GM12878 (cell line): Measurements from ENCODE around the gene DPY19L1. TPM values are rescaled to one million over a fixed set of nuclear protein-coding genes. Genes with fewer than 3 reads are reported as not detected.

ENCODE experiments used
- ATAC-seq: fragments of 200-7000 bp; cut with Tn5 transposase; 3 replicates; pipeline ENCODE4 v1.9.1; 2020; ENCODE audit warnings: mild to moderate bottlenecking, moderate library complexity
- BruUV-seq: library from RNA; stranded (reverse); fragments of 400-500 nt; replicated peaks from 2 replicates; lab custom pipeline; 2021; lab: Mats Ljungman, UMichigan
- CTCF ChIA-PET: fragments of 300-600 bp; sonication (Branson Sonifier 250); formaldehyde crosslinking; extraction: SDS; loops from one replicate; lab custom pipeline; 2021; ENCODE audit warnings: inconsistent platforms; lab: Yijun Ruan, JAX
- POLR2A ChIA-PET: fragments of 350-600 bp; formaldehyde crosslinking; extraction: SDS; loops from one replicate; lab custom pipeline; 2021; ENCODE audit warnings: inconsistent platforms; lab: Charles Lee
- RAD21 ChIA-PET: fragments of 300-600 bp; sonication (Branson Sonifier 250); formaldehyde crosslinking; loops from one replicate; lab custom pipeline; 2023; ENCODE audit warnings: antibody characterized with exemption; ENCODE audit not compliant: unreplicated experiment; lab: Charles Lee
- SMC1A ChIA-PET: fragments of 300-600 bp; sonication (Branson Sonifier 250); formaldehyde crosslinking; loops from one replicate; lab custom pipeline; 2023; ENCODE audit not compliant: unreplicated experiment, uncharacterized antibody; lab: Charles Lee
- DNase-seq: peaks from one replicate; pipeline ENCODE4 v3.0.0-alpha.2; 2011; ENCODE audit warnings: low read depth, low spot score
- FAIRE-seq: peaks from 3 replicates; lab custom pipeline; 2011; peaks lifted over from hg19 to GRCh38; lab: Jason Lieb, UNC
- H2AFZ ChIP-seq: 2 replicates; pipeline ENCODE4 v1.6.0; 2011; ENCODE audit warnings: low read depth, low read length, control low read depth; ENCODE audit not compliant: control insufficient read depth
- H3K27ac ChIP-seq: 2 replicates; pipeline ENCODE4 v1.5.1; 2011; ENCODE audit warnings: control low read depth; ENCODE audit not compliant: control insufficient read depth, insufficient read depth
- H3K27me3 ChIP-seq, 2 experiments: replicated peaks in 1 of 2; 2 replicates each; pipeline versions ENCODE4 v1.6.0 to v1.6.1; 2011; ENCODE audit warnings: low read length in 1 of 2; ENCODE audit not compliant: control insufficient read depth in 2 of 2, insufficient read depth in 2 of 2
- H3K36me3 ChIP-seq, 2 experiments: 2 replicates each; pipeline ENCODE4 v1.5.1; 2011; ENCODE audit warnings: low read length in 1 of 2; ENCODE audit not compliant: control insufficient read depth in 2 of 2, insufficient read depth in 2 of 2
- H3K4me1 ChIP-seq: 2 replicates; pipeline ENCODE4 v1.6.1; 2011; ENCODE audit warnings: mild to moderate bottlenecking, low read length, moderate library complexity, mixed read lengths; ENCODE audit not compliant: control insufficient read depth, insufficient read depth
- H3K4me2 ChIP-seq: 2 replicates; pipeline ENCODE4 v1.6.0; 2011; ENCODE audit warnings: control low read depth; ENCODE audit not compliant: control insufficient read depth, insufficient read depth
- H3K4me3 ChIP-seq: fragments of 200-600 bp; sonication (generic); 2 replicates; pipeline ENCODE4 v1.5.1; 2016
- H3K79me2 ChIP-seq: 2 replicates; pipeline ENCODE4 v1.6.0; 2011; ENCODE audit warnings: low read length; ENCODE audit not compliant: control insufficient read depth, insufficient read depth
- H3K9ac ChIP-seq: 2 replicates; pipeline ENCODE4 v1.8.0; 2011; ENCODE audit warnings: low read length, control low read depth, mixed read lengths; ENCODE audit not compliant: control insufficient read depth, insufficient read depth
- H3K9me3 ChIP-seq: replicated peaks from 3 replicates; pipeline ENCODE4 v1.5.1; 2011; ENCODE audit warnings: mild to moderate bottlenecking, low read length; ENCODE audit not compliant: control insufficient read depth, insufficient read depth
- H4K20me1 ChIP-seq: 2 replicates; pipeline ENCODE4 v1.6.0; 2011; ENCODE audit not compliant: control insufficient read depth, insufficient read depth
- BRCA1 ChIP-seq: IDR thresholded peaks from 2 replicates; pipeline ENCODE4 v1.6.1; 2011; ENCODE audit warnings: low read depth, low read length, improper control_type of control experiment
- EP300 ChIP-seq, 2 experiments: fragments of 150-350 bp in 1 of 2; IDR thresholded peaks; 2 replicates each; pipeline ENCODE4 v1.6.1; 2011 to 2012; ENCODE audit warnings: low read depth in 2 of 2, low read length in 2 of 2, borderline replicate concordance in 1 of 2, improper control_type of control experiment in 1 of 2, inconsistent platforms in 1 of 2; ENCODE audit not compliant: control insufficient read depth in 1 of 2
- MAX ChIP-seq: IDR thresholded peaks from 2 replicates; pipeline ENCODE4 v1.6.1; 2012; ENCODE audit warnings: low read depth, low read length, improper control_type of control experiment
- MEF2A ChIP-seq: IDR thresholded peaks from 2 replicates; pipeline ENCODE4 v1.6.1; 2011; ENCODE audit warnings: low read depth, mild to moderate bottlenecking, low read length, moderate library complexity; ENCODE audit not compliant: insufficient read depth
- MLLT1 ChIP-seq: fragments of 450-650 bp; IDR thresholded peaks from 2 replicates; pipeline ENCODE4 v1.6.1; 2016; ENCODE audit warnings: mild to moderate bottlenecking
- NFIC ChIP-seq: IDR thresholded peaks from 2 replicates; pipeline ENCODE4 v1.6.1; 2012; ENCODE audit warnings: low read depth, mild to moderate bottlenecking, inconsistent platforms, low read length, moderate library complexity
- NRF1 ChIP-seq: conservative IDR thresholded peaks from 2 replicates; pipeline ENCODE4 v1.6.1; 2011; ENCODE audit warnings: mild to moderate bottlenecking, low read depth, low read length, improper control_type of control experiment
- RB1 ChIP-seq: fragments of 450-650 bp; formaldehyde crosslinking; IDR thresholded peaks from 2 replicates; pipeline ENCODE4 v1.6.1; 2017; ENCODE audit warnings: mild to moderate bottlenecking, borderline replicate concordance
- SIN3A ChIP-seq: IDR thresholded peaks from 2 replicates; pipeline ENCODE4 v1.6.1; 2012; ENCODE audit warnings: low read depth, low read length, improper control_type of control experiment
- TCF12 ChIP-seq: IDR thresholded peaks from 2 replicates; pipeline ENCODE4 v1.6.1; 2011; ENCODE audit warnings: low read depth, mild to moderate bottlenecking, low read length
- ZSCAN29 ChIP-seq: fragments of 450-650 bp; IDR thresholded peaks from 2 replicates; pipeline ENCODE4 v1.6.1; 2017; ENCODE audit warnings: mild to moderate bottlenecking, moderate library complexity
- WGBS: methylation state at CpG from one replicate; pipeline ENCODE4 v1.1.6; 2016; ENCODE audit warnings: low lambda C conversion rate; ENCODE audit not compliant: insufficient replicate concordance, insufficient coverage; ENCODE audit errors: missing lambda C conversion rate; 5-methylcytosine and 5-hydroxymethylcytosine counted together
- in situ Hi-C: fragments of 300-500 bp; cut with MboI; formaldehyde crosslinking; loops from 9 replicates; pipeline ENCODE4 v1.14.3; 2018; ENCODE audit warnings: mixed read lengths
- intact Hi-C: fragments of 100-400 bp; cut with micrococcal nuclease; formaldehyde crosslinking; loops from one replicate; pipeline ENCODE4 v1.14.2; 2022; ENCODE audit not compliant: unreplicated experiment
- polyA plus RNA-seq, 11 experiments: library from polyadenylated mRNA; depleted of rRNA in 4 of 11; unstranded in 6 of 11; stranded (reverse) in 5 of 11; fragments of >200 nt; fragmentation: Nextera tagmentation in 4 of 11; fragmentation: Illumina TruSeq in 1 of 11; extraction: Ambion mirVana in 4 of 11; extraction: Trizol in 1 of 11; gene quantifications; 1 replicate in 1 of 11; 2 replicates in 10 of 11; pipeline versions ENCODE4 v1.2.1 to v1.2.3, GENCODE V29; 2011 to 2016; ENCODE audit warnings: inconsistent platforms in 2 of 11, missing spikeins in 2 of 11, low read depth in 1 of 11
- total RNA-seq, 4 experiments: library from RNA; depleted of rRNA in 3 of 4; stranded (reverse); fragments of >200 nt in 3 of 4; fragmentation: Illumina TruSeq in 1 of 4; extraction: Trizol in 1 of 4; gene quantifications; 2 replicates each; pipeline versions ENCODE4 v1.2.1 to v1.2.3, GENCODE V29; 2013 to 2021
- TF ChIP-seq, protein P1 (sequence below): IDR thresholded peaks from 2 replicates; pipeline ENCODE4 v1.6.1; 2011; ENCODE audit warnings: borderline replicate concordance, low read depth, mild to moderate bottlenecking, moderate library complexity, mixed read lengths, low read length; ENCODE audit not compliant: insufficient read depth; ENCODE audit errors: extremely low read length
- TF ChIP-seq, protein P2 (sequence below): fragments of 450-650 bp; IDR thresholded peaks from 2 replicates; pipeline ENCODE4 v1.6.1; 2017; ENCODE audit warnings: mild to moderate bottlenecking, moderate library complexity

Gene DPY19L1
- total and polyA plus RNA-seq, 10 of the 15 experiments (the other 5 are each of a cell fraction or from before 2014, with no cell fraction given): 0.47 to 35.4 (median 3.8) TPM

DNA sequence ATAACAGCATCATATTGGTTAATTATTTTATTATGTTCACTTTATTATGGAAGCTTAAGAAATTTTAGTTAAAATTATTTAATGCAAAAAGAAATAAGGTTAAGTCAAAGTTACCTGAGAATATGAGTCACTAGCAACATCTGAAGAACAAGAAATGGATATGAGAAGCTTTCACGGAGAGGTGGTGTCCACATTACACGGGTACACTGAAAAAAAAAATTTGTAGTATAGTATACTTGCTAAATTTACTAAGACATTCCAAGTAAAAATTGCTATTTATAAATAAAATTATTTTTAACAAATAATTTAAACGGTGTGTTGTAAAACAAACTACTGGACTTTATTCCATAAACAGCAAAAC is 63.9 kb downstream of the DPY19L1 start:
- no peaks in the 10 kb centered on the region for H3K27me3 ChIP-seq
- H2AFZ ChIP-seq: no peak overlapping the region
- WGBS: 57% methylated on average over 3 of the region's 3 CpGs
- RAD21 ChIA-PET: no interaction called here
- ATAC-seq (no peak), DNase-seq (no peak), FAIRE-seq (no peak)
- in situ Hi-C loops (no loop called here), intact Hi-C loops (no loop called here)
- H3K4me1 ChIP-seq: no peaks in the 10 kb centered on the region
- no peaks in the 10 kb centered on the region for H3K9me3 ChIP-seq
- H4K20me1 ChIP-seq: no peaks in the 10 kb centered on the region
- POLR2A ChIA-PET: no interaction called here
- no peak overlapping the region for H3K27ac ChIP-seq
- SMC1A ChIA-PET: no interaction called here
- no TSS peak for BruUV-seq
- H3K4me2 ChIP-seq: no peak overlapping the region
- no peaks in the 10 kb centered on the region for H3K79me2 ChIP-seq
- CTCF ChIA-PET: no interaction called here
- no peaks in the 10 kb centered on the region for H3K36me3 ChIP-seq
- no peak for TF ChIP-seq NRF1
- TF ChIP-seq BRCA1: no peak
- no peak for TF ChIP-seq SIN3A
- TF ChIP-seq ZSCAN29: no peak
- TF ChIP-seq RB1: no peak
- no peak for TF ChIP-seq MAX
- no peak for TF ChIP-seq MEF2A
- TF ChIP-seq MLLT1: no peak
- TF ChIP-seq NFIC: no peak
- TF ChIP-seq EP300 (IDR thresholded peaks at IDR 0.05; ENCODE audit: borderline replicate concordance in 1 of 2, control insufficient read depth in 1 of 2, low read depth in 2 of 2, low read length in 2 of 2): no peak
- no peak for TF ChIP-seq TCF12
- TF ChIP-seq, protein P1, sequence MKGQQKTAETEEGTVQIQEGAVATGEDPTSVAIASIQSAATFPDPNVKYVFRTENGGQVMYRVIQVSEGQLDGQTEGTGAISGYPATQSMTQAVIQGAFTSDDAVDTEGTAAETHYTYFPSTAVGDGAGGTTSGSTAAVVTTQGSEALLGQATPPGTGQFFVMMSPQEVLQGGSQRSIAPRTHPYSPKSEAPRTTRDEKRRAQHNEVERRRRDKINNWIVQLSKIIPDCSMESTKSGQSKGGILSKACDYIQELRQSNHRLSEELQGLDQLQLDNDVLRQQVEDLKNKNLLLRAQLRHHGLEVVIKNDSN: no peak
- TF ChIP-seq, protein P2, sequence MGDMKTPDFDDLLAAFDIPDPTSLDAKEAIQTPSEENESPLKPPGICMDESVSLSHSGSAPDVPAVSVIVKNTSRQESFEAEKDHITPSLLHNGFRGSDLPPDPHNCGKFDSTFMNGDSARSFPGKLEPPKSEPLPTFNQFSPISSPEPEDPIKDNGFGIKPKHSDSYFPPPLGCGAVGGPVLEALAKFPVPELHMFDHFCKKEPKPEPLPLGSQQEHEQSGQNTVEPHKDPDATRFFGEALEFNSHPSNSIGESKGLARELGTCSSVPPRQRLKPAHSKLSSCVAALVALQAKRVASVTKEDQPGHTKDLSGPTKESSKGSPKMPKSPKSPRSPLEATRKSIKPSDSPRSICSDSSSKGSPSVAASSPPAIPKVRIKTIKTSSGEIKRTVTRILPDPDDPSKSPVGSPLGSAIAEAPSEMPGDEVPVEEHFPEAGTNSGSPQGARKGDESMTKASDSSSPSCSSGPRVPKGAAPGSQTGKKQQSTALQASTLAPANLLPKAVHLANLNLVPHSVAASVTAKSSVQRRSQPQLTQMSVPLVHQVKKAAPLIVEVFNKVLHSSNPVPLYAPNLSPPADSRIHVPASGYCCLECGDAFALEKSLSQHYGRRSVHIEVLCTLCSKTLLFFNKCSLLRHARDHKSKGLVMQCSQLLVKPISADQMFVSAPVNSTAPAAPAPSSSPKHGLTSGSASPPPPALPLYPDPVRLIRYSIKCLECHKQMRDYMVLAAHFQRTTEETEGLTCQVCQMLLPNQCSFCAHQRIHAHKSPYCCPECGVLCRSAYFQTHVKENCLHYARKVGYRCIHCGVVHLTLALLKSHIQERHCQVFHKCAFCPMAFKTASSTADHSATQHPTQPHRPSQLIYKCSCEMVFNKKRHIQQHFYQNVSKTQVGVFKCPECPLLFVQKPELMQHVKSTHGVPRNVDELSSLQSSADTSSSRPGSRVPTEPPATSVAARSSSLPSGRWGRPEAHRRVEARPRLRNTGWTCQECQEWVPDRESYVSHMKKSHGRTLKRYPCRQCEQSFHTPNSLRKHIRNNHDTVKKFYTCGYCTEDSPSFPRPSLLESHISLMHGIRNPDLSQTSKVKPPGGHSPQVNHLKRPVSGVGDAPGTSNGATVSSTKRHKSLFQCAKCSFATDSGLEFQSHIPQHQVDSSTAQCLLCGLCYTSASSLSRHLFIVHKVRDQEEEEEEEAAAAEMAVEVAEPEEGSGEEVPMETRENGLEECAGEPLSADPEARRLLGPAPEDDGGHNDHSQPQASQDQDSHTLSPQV: no peak
- no peak overlapping the region for H3K9ac ChIP-seq
- no peak overlapping the region for H3K4me3 ChIP-seq
